Trophoblast cell (in vitro differentiated cells and primary cell): Measurements from ENCODE around the gene CUBN.
"Not testable (repeated sequence)": the region's sequence is repeated elsewhere in the genome, so short reads cannot be mapped to it uniquely, and the experiment has no call there.

Experiments used
- DNase-seq, 2 donors: peaks; one replicate each; pipeline ENCODE4 v3.0.0-alpha.2; 2016
- H2AFZ ChIP-seq: 2 replicates; pipeline ENCODE4 v1.6.1; 2013; ENCODE audit warnings: low read length, moderate library complexity, mild to moderate bottlenecking; ENCODE audit not compliant: insufficient read depth, poor library complexity
- H2AK5ac ChIP-seq: 2 replicates; pipeline ENCODE4 v1.6.1; 2013; ENCODE audit warnings: mild to moderate bottlenecking, low read length
- H2BK120ac ChIP-seq: 2 replicates; pipeline ENCODE4 v1.6.1; 2013; ENCODE audit warnings: low read length, mild to moderate bottlenecking, moderate library complexity; ENCODE audit not compliant: insufficient read depth, poor library complexity
- H2BK12ac ChIP-seq: 2 replicates; pipeline ENCODE4 v1.6.1; 2013; ENCODE audit warnings: mild to moderate bottlenecking, low read length, moderate library complexity
- H2BK5ac ChIP-seq: 2 replicates; pipeline ENCODE4 v1.6.1; 2013; ENCODE audit warnings: low read length, low read depth, moderate library complexity, mild to moderate bottlenecking; ENCODE audit not compliant: poor library complexity
- H3K14ac ChIP-seq: 2 replicates; pipeline ENCODE4 v1.6.1; 2013; ENCODE audit warnings: mild to moderate bottlenecking, low read length
- H3K18ac ChIP-seq: 2 replicates; pipeline ENCODE4 v1.6.1; 2013; ENCODE audit warnings: mild to moderate bottlenecking, low read length
- H3K23ac ChIP-seq: 2 replicates; pipeline ENCODE4 v1.6.1; 2013; ENCODE audit warnings: low read length
- H3K27ac ChIP-seq: 2 replicates; pipeline ENCODE4 v1.5.1; 2013; ENCODE audit warnings: low read depth, mild to moderate bottlenecking, inconsistent platforms, low read length, moderate library complexity
- H3K27me3 ChIP-seq: 2 replicates; pipeline ENCODE4 v1.6.1; 2013; ENCODE audit warnings: inconsistent platforms, mild to moderate bottlenecking, low read length, moderate library complexity; ENCODE audit not compliant: insufficient read depth
- H3K36me3 ChIP-seq, 2 experiments: 1 replicate in 1 of 2; 2 replicates in 1 of 2; pipeline ENCODE4 v1.6.1; 2013; ENCODE audit warnings: low read length in 2 of 2, mild to moderate bottlenecking in 2 of 2, moderate library complexity in 1 of 2; ENCODE audit not compliant: insufficient read depth in 2 of 2, control insufficient read depth in 1 of 2
- H3K4ac ChIP-seq: 2 replicates; pipeline ENCODE4 v1.6.1; 2013; ENCODE audit warnings: low read depth, mild to moderate bottlenecking, low read length, moderate library complexity
- H3K4me1 ChIP-seq, 2 experiments: 1 replicate in 1 of 2; 2 replicates in 1 of 2; pipeline ENCODE4 v1.6.1; 2013; ENCODE audit warnings: low read length in 2 of 2, mild to moderate bottlenecking in 2 of 2, moderate library complexity in 1 of 2; ENCODE audit not compliant: insufficient read depth in 2 of 2, control insufficient read depth in 1 of 2
- H3K4me2 ChIP-seq: 2 replicates; pipeline ENCODE4 v1.6.1; 2013; ENCODE audit warnings: inconsistent platforms, mild to moderate bottlenecking, low read length, moderate library complexity
- H3K4me3 ChIP-seq: 2 replicates; pipeline ENCODE4 v1.5.1; 2013; ENCODE audit warnings: mild to moderate bottlenecking, low read depth, low read length, inconsistent platforms
- H3K79me1 ChIP-seq: one replicate; pipeline ENCODE4 v1.6.1; 2013; ENCODE audit warnings: low read length
- H3K79me2 ChIP-seq: 2 replicates; pipeline ENCODE4 v1.6.1; 2013; ENCODE audit warnings: low read length, mild to moderate bottlenecking; ENCODE audit not compliant: control insufficient read depth, insufficient read depth, poor library complexity
- H3K9ac ChIP-seq: 2 replicates; pipeline ENCODE4 v1.6.1; 2013; ENCODE audit warnings: mild to moderate bottlenecking, low read length
- H3K9me3 ChIP-seq: 2 replicates; pipeline ENCODE4 v1.6.1; 2013; ENCODE audit warnings: low read depth, mild to moderate bottlenecking, control low read depth, inconsistent platforms, low read length; ENCODE audit not compliant: insufficient read depth
- H4K12ac ChIP-seq: 2 replicates; pipeline ENCODE4 v1.6.1; 2013; ENCODE audit warnings: low read depth, mild to moderate bottlenecking, low read length, moderate library complexity
- H4K8ac ChIP-seq: 2 replicates; pipeline ENCODE4 v1.6.1; 2013; ENCODE audit warnings: low read depth, mild to moderate bottlenecking, low read length, moderate library complexity
- H4K91ac ChIP-seq: one replicate; pipeline ENCODE4 v1.6.1; 2013; ENCODE audit warnings: low read depth, mild to moderate bottlenecking, low read length, moderate library complexity
- WGBS: extraction: QIAGEN DNeasy Blood & Tissue Kit; methylation state at CpG from one replicate; pipeline ENCODE4 v1.1.7; 2013; ENCODE audit warnings: missing lambda C conversion rate; ENCODE audit not compliant: insufficient read length, insufficient coverage; ENCODE audit errors: extremely low coverage; 5-methylcytosine and 5-hydroxymethylcytosine counted together

CUBN gene

DNA sequence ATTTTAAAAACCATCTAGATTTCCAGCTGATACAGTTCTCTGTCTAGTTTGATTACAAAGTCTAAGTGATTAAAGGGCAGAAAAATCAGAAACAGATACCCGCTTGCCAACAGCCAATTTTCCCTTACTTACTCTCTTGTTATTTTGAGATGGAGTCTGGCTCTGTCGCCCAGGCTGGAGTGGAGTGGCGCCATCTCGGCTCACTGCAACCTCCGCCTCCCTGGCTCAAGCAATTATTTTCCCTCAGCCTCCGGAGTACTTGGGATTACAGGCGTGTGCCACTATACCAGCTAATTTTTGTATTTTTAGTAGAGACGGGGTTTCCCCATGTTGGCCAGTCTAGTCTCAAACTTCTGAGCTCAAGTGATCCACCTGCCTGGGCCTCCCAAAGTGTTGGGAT is 302.1 kb downstream of the CUBN start:
- H2BK12ac ChIP-seq: not testable (repeated sequence)

GRCh38 chr10:16822726-16823360 is 306.8 kb downstream of the CUBN start:
- H3K27me3 ChIP-seq: no peaks in the 10 kb centered on the region
- H2BK5ac ChIP-seq: no peak overlapping the region
- DNase-seq: no peak
- H3K79me2 ChIP-seq: no peaks in the 10 kb centered on the region
- H3K4me2 ChIP-seq: no peak overlapping the region
- no peak overlapping the region for H4K8ac ChIP-seq
- no peak overlapping the region for H4K91ac ChIP-seq
- H3K18ac ChIP-seq: no peak overlapping the region
- no peak overlapping the region for H3K14ac ChIP-seq
- H3K9ac ChIP-seq: no peak overlapping the region
- WGBS: no CpG with 5 or more reads among the region's 4 CpGs
- H3K4me1 ChIP-seq: peaks cover 3 to 6% of the 10 kb centered on the region in 2 experiments
- H2AFZ ChIP-seq: no peak overlapping the region
- no peak overlapping the region for H3K4me3 ChIP-seq
- H4K12ac ChIP-seq: no peak overlapping the region
- no peak overlapping the region for H3K4ac ChIP-seq
- no peak overlapping the region for H2BK12ac ChIP-seq
- H2BK120ac ChIP-seq: no peak overlapping the region
- no peak overlapping the region for H3K27ac ChIP-seq
- no peak overlapping the region for H3K23ac ChIP-seq
- H3K79me1 ChIP-seq: no peaks in the 10 kb centered on the region
- no peaks in the 10 kb centered on the region for H3K36me3 ChIP-seq
- H3K9me3 ChIP-seq: peaks cover 4% of the 10 kb centered on the region
- no peak overlapping the region for H2AK5ac ChIP-seq

More for the DNA sequence above, 302.1 kb downstream of the CUBN start:
- H2BK5ac ChIP-seq, DNase-seq, H3K4me3 ChIP-seq, H4K8ac ChIP-seq, H4K12ac ChIP-seq, H3K79me1 ChIP-seq, H3K27me3 ChIP-seq, H3K27ac ChIP-seq, H2AK5ac ChIP-seq, H3K14ac ChIP-seq, H2BK120ac ChIP-seq, H3K9ac ChIP-seq, H3K4me2 ChIP-seq, H3K18ac ChIP-seq, H3K23ac ChIP-seq, H3K36me3 ChIP-seq, H3K4ac ChIP-seq, H3K4me1 ChIP-seq, H2AFZ ChIP-seq, H4K91ac ChIP-seq, H3K79me2 ChIP-seq, H3K9me3 ChIP-seq: not testable (repeated sequence)
- no CpG with 5 or more reads among the region's 8 CpGs for WGBS

DNA sequence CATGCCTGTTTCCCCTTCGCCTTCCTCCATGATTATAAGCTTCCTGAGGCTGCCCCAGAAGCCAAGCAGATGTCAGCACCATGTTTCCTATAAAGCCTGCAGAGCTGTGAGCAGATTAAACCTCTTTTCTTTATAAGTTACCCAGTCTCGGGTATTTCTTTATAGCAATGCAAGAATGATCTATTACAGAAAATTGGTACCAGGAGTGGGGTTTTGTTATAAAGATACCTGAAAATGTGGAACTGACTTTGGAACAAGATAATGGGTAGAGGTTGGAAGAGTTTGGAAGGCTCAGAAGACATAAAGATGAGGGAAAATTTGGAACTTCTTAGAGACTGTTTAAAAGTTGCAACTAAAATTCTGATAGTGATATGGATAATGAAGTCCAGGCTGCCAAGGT is 307.6 kb downstream of the CUBN start:
- Histone ChIP-seq H3K14ac (no peak overlapping the region), H4K91ac (no peak overlapping the region), H3K27ac (no peak overlapping the region), H2BK120ac (no peak overlapping the region), H4K12ac (no peak overlapping the region), H3K23ac (no peak overlapping the region), H3K4me3 (no peak overlapping the region), H2AFZ (no peak overlapping the region), H3K18ac (no peak overlapping the region), H3K9me3 (peaks cover 4% of the 10 kb centered on the region), H3K4ac (no peak overlapping the region), H3K4me1 (peaks cover 3 to 6% of the 10 kb centered on the region in 2 experiments), H2AK5ac (no peak overlapping the region), H2BK12ac (no peak overlapping the region), H2BK5ac (no peak overlapping the region), H3K79me1 (peaks cover 4% of the 10 kb centered on the region), H4K8ac (no peak overlapping the region), H3K27me3 (no peaks in the 10 kb centered on the region), H3K4me2 (no peak overlapping the region), H3K79me2 (peaks cover 1% of the 10 kb centered on the region), H3K36me3 (no peaks in the 10 kb centered on the region), H3K9ac (no peak overlapping the region)
- no CpG with 5 or more reads among the region's 2 CpGs for WGBS
- no peak for DNase-seq

- Histone ChIP-seq H3K36me3 (no peaks in the 10 kb centered on the region), H2BK12ac (no peak overlapping the region), H3K27ac (no peak overlapping the region), H3K23ac (no peak overlapping the region), H2AK5ac (no peak overlapping the region), H3K9ac (no peak overlapping the region), H3K9me3 (peaks cover 4% of the 10 kb centered on the region), H4K8ac (no peak overlapping the region), H4K12ac (no peak overlapping the region), H3K4ac (no peak overlapping the region), H3K79me1 (peaks cover 6% of the 10 kb centered on the region), H3K4me3 (no peak overlapping the region), H3K79me2 (peaks cover 5% of the 10 kb centered on the region), H3K18ac (no peak overlapping the region), H3K14ac (no peak overlapping the region), H3K27me3 (no peaks in the 10 kb centered on the region), H4K91ac (no peak overlapping the region), H2AFZ (no peak overlapping the region), H2BK120ac (no peak overlapping the region), H2BK5ac (no peak overlapping the region), H3K4me1 (peaks cover 8 to 13% of the 10 kb centered on the region in 2 experiments), H3K4me2 (no peak overlapping the region)
- no peak for DNase-seq
- no CpG with 5 or more reads among the region's 5 CpGs for WGBS
These were observed 309.2 kb downstream of the CUBN start for GRCh38 chr10:16820421-16820820.
